ENCODE results near the gene SLFN12. TPM values are rescaled to one million over a fixed set of nuclear protein-coding genes. Genes with fewer than 3 reads are reported as not detected.

Gene SLFN12
- total and polyA plus RNA-seq, 10 of the 15 experiments (the other 5 are each of a cell fraction or from before 2014, with no cell fraction given) = 8.7 to 18.5 (median 13.4) TPM

GRCh38 chr17:35368081-35368830 lies 64.0 kb downstream of the SLFN12 start (continued):
- TF ChIP-seq YY1 (IDR thresholded peaks at IDR 0.05; ENCODE audit: low read depth, low read length) = no peak

DNA sequence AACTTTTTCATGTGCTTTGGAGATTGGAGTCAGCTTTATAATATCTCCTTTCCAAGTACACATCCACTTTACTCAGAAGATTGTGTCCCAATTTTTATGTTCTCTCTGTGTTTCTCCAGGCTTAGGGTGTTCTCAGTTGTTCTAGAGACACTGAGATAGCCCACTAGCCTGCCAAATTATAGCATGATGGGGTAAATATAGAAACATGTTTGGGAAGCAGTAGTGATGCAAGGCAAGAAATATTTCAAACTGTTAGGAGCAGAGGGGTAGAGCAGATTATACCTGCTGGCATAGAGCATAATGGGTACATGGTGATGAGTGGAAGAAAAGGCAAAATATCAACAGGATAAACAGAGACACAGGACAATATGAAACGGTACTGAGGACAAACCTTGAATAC lies 71.3 kb downstream of the SLFN12 start:
- ChIA-PET CTCF (interaction anchor here (0.7 to 1.6 kb wide), 4 partner anchors 12 to 175 kb away, joined by 3 to 5 read pairs (median 4); partner anchors contain the start of gene SLFN11), POLR2A (interaction anchor here (1.0 kb wide), 1 partner anchor 14 kb away, joined by 6 read pairs; no protein-coding TSS in a partner anchor), SMC1A (ENCODE audit: uncharacterized antibody, unreplicated experiment) (interaction anchor here (1.8 kb wide), 1 partner anchor 88 kb away, joined by 5 read pairs; the partner anchor contains the start of gene SLFN13), RAD21 (ENCODE audit: unreplicated experiment) (no interaction called here)
- H3K27ac ChIP-seq (ENCODE audit: control insufficient read depth, insufficient read depth) = no peak overlapping the region
- ATAC-seq = no peak
- no peak for DNase-seq (ENCODE audit: low read depth, low spot score)
- no peak for FAIRE-seq
- no peak overlapping the region for H3K4me2 ChIP-seq (ENCODE audit: control insufficient read depth, insufficient read depth)
- no peaks in the 10 kb centered on the region for H3K27me3 ChIP-seq (replicated peaks in 1 of 2; ENCODE audit: control insufficient read depth in 2 of 2, insufficient read depth in 2 of 2, low read length in 1 of 2)
- no TSS peak for BruUV-seq (replicated peaks)
- H3K4me3 ChIP-seq = no peak overlapping the region
- in situ Hi-C loops (cut with MboI) (no loop called here), intact Hi-C loops (cut with micrococcal nuclease; ENCODE audit: unreplicated experiment) (no loop called here)
- H3K9me3 ChIP-seq (replicated peaks; ENCODE audit: control insufficient read depth, insufficient read depth, low read length) = no peaks in the 10 kb centered on the region
- H3K4me1 ChIP-seq (ENCODE audit: control insufficient read depth, insufficient read depth, low read length) = no peaks in the 10 kb centered on the region
- H3K9ac ChIP-seq (ENCODE audit: control insufficient read depth, insufficient read depth, low read length) = no peak overlapping the region
- WGBS (ENCODE audit: insufficient coverage, insufficient replicate concordance, low lambda C conversion rate, missing lambda C conversion rate) = 94% methylated on average over 1 of the region's 1 CpG
- no peak overlapping the region for H2AFZ ChIP-seq (ENCODE audit: control insufficient read depth, low read depth, low read length)
- no peaks in the 10 kb centered on the region; a peak in 1 of 4 replicates for H3K36me3 ChIP-seq (ENCODE audit: control insufficient read depth in 2 of 2, insufficient read depth in 2 of 2, low read length in 1 of 2)
- no peaks in the 10 kb centered on the region for H3K79me2 ChIP-seq (ENCODE audit: control insufficient read depth, insufficient read depth, low read length)
- H4K20me1 ChIP-seq (ENCODE audit: control insufficient read depth, insufficient read depth) = no peaks in the 10 kb centered on the region
- TF ChIP-seq, protein P1, sequence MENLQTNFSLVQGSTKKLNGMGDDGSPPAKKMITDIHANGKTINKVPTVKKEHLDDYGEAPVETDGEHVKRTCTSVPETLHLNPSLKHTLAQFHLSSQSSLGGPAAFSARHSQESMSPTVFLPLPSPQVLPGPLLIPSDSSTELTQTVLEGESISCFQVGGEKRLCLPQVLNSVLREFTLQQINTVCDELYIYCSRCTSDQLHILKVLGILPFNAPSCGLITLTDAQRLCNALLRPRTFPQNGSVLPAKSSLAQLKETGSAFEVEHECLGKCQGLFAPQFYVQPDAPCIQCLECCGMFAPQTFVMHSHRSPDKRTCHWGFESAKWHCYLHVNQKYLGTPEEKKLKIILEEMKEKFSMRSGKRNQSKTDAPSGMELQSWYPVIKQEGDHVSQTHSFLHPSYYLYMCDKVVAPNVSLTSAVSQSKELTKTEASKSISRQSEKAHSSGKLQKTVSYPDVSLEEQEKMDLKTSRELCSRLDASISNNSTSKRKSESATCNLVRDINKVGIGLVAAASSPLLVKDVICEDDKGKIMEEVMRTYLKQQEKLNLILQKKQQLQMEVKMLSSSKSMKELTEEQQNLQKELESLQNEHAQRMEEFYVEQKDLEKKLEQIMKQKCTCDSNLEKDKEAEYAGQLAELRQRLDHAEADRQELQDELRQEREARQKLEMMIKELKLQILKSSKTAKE (IDR thresholded peaks at IDR 0.05; ENCODE audit: low read depth, poor library complexity, severe bottlenecking) = no peak
- no peak for TF ChIP-seq NFYB (IDR thresholded peaks at IDR 0.05; ENCODE audit: insufficient read depth, low read depth, low read length)
- TF ChIP-seq ASH2L (IDR thresholded peaks at IDR 0.05; ENCODE audit: borderline replicate concordance, low read depth) = no peak
- TF ChIP-seq, protein P2, sequence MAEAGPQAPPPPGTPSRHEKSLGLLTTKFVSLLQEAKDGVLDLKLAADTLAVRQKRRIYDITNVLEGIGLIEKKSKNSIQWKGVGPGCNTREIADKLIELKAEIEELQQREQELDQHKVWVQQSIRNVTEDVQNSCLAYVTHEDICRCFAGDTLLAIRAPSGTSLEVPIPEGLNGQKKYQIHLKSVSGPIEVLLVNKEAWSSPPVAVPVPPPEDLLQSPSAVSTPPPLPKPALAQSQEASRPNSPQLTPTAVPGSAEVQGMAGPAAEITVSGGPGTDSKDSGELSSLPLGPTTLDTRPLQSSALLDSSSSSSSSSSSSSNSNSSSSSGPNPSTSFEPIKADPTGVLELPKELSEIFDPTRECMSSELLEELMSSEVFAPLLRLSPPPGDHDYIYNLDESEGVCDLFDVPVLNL (IDR thresholded peaks at IDR 0.05; ENCODE audit: low read depth, low read length) = no peak

Small RNA genes lying within 50 kb of the gene (small RNA-seq; reads per million reads assigned to genes)
- gene AC060766.3 = not detected
- not detected for gene AC060766.5

Other genes with a start within 250 kb of the SLFN12 start
Only the 7 nearest of the 8 such genes appear.
- gene SLFN5, start 189.4 kb downstream of the SLFN12 start, total RNA-seq (2014; rRNA removed) = 1.2 and 1.5 TPM in 2 replicates
- gene SLFN5, start 189.4 kb downstream of the SLFN12 start, total RNA-seq (2014; rRNA removed; fragmentation: Illumina TruSeq; extraction: Trizol) = 1.1 and 1.3 TPM in 2 replicates
- gene SLFN5, start 189.4 kb downstream of the SLFN12 start, total RNA-seq (2021) = 2.1 and 2.2 TPM in 2 replicates
- gene SLFN5, start 189.4 kb downstream of the SLFN12 start, polyA plus RNA-seq (2011; rRNA removed) = 1.7 and 2.2 TPM in 2 replicates
- gene SLFN5, start 189.4 kb downstream of the SLFN12 start, polyA plus RNA-seq (2014; fragmentation: Illumina TruSeq; extraction: Trizol) = 1.3 and 1.6 TPM in 2 replicates
- gene SLFN5, start 189.4 kb downstream of the SLFN12 start, polyA plus RNA-seq (2014; fragmentation: Nextera tagmentation; extraction: Ambion mirVana) = under 1 TPM; 0.19 to 0.58 TPM
- 0.96 and 1.1 TPM in 2 replicates for gene SLFN5, start 189.4 kb downstream of the SLFN12 start, polyA plus RNA-seq (2014; rRNA removed)
- 1 to 10 TPM; 1.4 to 1.8 TPM for gene SLFN5, start 189.4 kb downstream of the SLFN12 start, polyA plus RNA-seq (2016; fragmentation: Nextera tagmentation; extraction: Ambion mirVana)
- 28.4 and 37.5 TPM in 2 replicates for gene SLFN11, start 58.9 kb downstream of the SLFN12 start, total RNA-seq (2014; rRNA removed)
- 38.9 and 39.7 TPM in 2 replicates for gene SLFN11, start 58.9 kb downstream of the SLFN12 start, total RNA-seq (2014; rRNA removed; fragmentation: Illumina TruSeq; extraction: Trizol)
- 30.9 and 33.7 TPM in 2 replicates for gene SLFN11, start 58.9 kb downstream of the SLFN12 start, total RNA-seq (2021)
- 2.1 and 2.5 TPM in 2 replicates for gene SLFN11, start 58.9 kb downstream of the SLFN12 start, polyA plus RNA-seq (2011; rRNA removed)
- gene SLFN11, start 58.9 kb downstream of the SLFN12 start, polyA plus RNA-seq (2014; fragmentation: Illumina TruSeq; extraction: Trizol) = 34.3 and 43.8 TPM in 2 replicates
- gene SLFN11, start 58.9 kb downstream of the SLFN12 start, polyA plus RNA-seq (2014; fragmentation: Nextera tagmentation; extraction: Ambion mirVana) = 1 to 10 TPM; 7.9 to 8.0 TPM
- gene SLFN11, start 58.9 kb downstream of the SLFN12 start, polyA plus RNA-seq (2014; rRNA removed) = 26.5 and 30.5 TPM in 2 replicates
- 10 to 100 TPM; 30.6 to 33.8 TPM for gene SLFN11, start 58.9 kb downstream of the SLFN12 start, polyA plus RNA-seq (2016; fragmentation: Nextera tagmentation; extraction: Ambion mirVana)
- gene SLFN13, start 16.3 kb upstream of the SLFN12 start, total RNA-seq (2014; rRNA removed) = 56.3 and 56.4 TPM in 2 replicates
- 41.0 and 42.2 TPM in 2 replicates for gene SLFN13, start 16.3 kb upstream of the SLFN12 start, total RNA-seq (2014; rRNA removed; fragmentation: Illumina TruSeq; extraction: Trizol)
- 51.5 and 64.4 TPM in 2 replicates for gene SLFN13, start 16.3 kb upstream of the SLFN12 start, total RNA-seq (2021)
- 62.0 and 91.9 TPM in 2 replicates for gene SLFN13, start 16.3 kb upstream of the SLFN12 start, polyA plus RNA-seq (2011; rRNA removed)
- gene SLFN13, start 16.3 kb upstream of the SLFN12 start, polyA plus RNA-seq (2014; fragmentation: Illumina TruSeq; extraction: Trizol) = 82.4 and 94.6 TPM in 2 replicates
- 10 to 100 TPM; 12.4 to 20.2 TPM for gene SLFN13, start 16.3 kb upstream of the SLFN12 start, polyA plus RNA-seq (2014; fragmentation: Nextera tagmentation; extraction: Ambion mirVana)
- gene SLFN13, start 16.3 kb upstream of the SLFN12 start, polyA plus RNA-seq (2014; rRNA removed) = 72.5 and 81.9 TPM in 2 replicates
- gene SLFN13, start 16.3 kb upstream of the SLFN12 start, polyA plus RNA-seq (2016; fragmentation: Nextera tagmentation; extraction: Ambion mirVana) = 10 to 100 TPM; 61.7 to 63.3 TPM
- gene SLFN12L, start 105.2 kb upstream of the SLFN12 start, total RNA-seq (2014; rRNA removed) = 12.0 and 15.6 TPM in 2 replicates
- gene SLFN12L, start 105.2 kb upstream of the SLFN12 start, total RNA-seq (2014; rRNA removed; fragmentation: Illumina TruSeq; extraction: Trizol) = 15.2 and 16.6 TPM in 2 replicates
- 10.4 and 11.9 TPM in 2 replicates for gene SLFN12L, start 105.2 kb upstream of the SLFN12 start, total RNA-seq (2021)
- gene SLFN12L, start 105.2 kb upstream of the SLFN12 start, polyA plus RNA-seq (2011; rRNA removed) = 21.3 and 28.3 TPM in 2 replicates
- gene SLFN12L, start 105.2 kb upstream of the SLFN12 start, polyA plus RNA-seq (2014; fragmentation: Illumina TruSeq; extraction: Trizol) = 8.3 and 8.8 TPM in 2 replicates
- 1 to 10 TPM; 1.0 to 2.5 TPM for gene SLFN12L, start 105.2 kb upstream of the SLFN12 start, polyA plus RNA-seq (2014; fragmentation: Nextera tagmentation; extraction: Ambion mirVana)
- gene SLFN12L, start 105.2 kb upstream of the SLFN12 start, polyA plus RNA-seq (2014; rRNA removed) = 9.2 and 11.8 TPM in 2 replicates
- 1 to 10 TPM; 4.8 to 4.9 TPM for gene SLFN12L, start 105.2 kb upstream of the SLFN12 start, polyA plus RNA-seq (2016; fragmentation: Nextera tagmentation; extraction: Ambion mirVana)
- 0.06 TPM in 1 of 2 replicates, not detected in the other for gene SLFN14, start 128.3 kb upstream of the SLFN12 start, total RNA-seq (2014; rRNA removed)
- not detected in 2 replicates for gene SLFN14, start 128.3 kb upstream of the SLFN12 start, total RNA-seq (2014; rRNA removed; fragmentation: Illumina TruSeq; extraction: Trizol)
- not detected in 2 replicates for gene SLFN14, start 128.3 kb upstream of the SLFN12 start, total RNA-seq (2021)
- gene SLFN14, start 128.3 kb upstream of the SLFN12 start, polyA plus RNA-seq (2011; rRNA removed) = not detected in 2 replicates
- 0.05 TPM in 1 of 2 replicates, not detected in the other for gene SLFN14, start 128.3 kb upstream of the SLFN12 start, polyA plus RNA-seq (2014; fragmentation: Illumina TruSeq; extraction: Trizol)
- under 1 TPM; 0.06 to 0.11 TPM for gene SLFN14, start 128.3 kb upstream of the SLFN12 start, polyA plus RNA-seq (2014; fragmentation: Nextera tagmentation; extraction: Ambion mirVana)
- not detected in 2 replicates for gene SLFN14, start 128.3 kb upstream of the SLFN12 start, polyA plus RNA-seq (2014; rRNA removed)
- not detected for gene SLFN14, start 128.3 kb upstream of the SLFN12 start, polyA plus RNA-seq (2016; fragmentation: Nextera tagmentation; extraction: Ambion mirVana)
- gene PEX12, start 146.1 kb upstream of the SLFN12 start, total RNA-seq (2014; rRNA removed) = 4.5 and 6.8 TPM in 2 replicates
- 4.4 and 4.5 TPM in 2 replicates for gene PEX12, start 146.1 kb upstream of the SLFN12 start, total RNA-seq (2014; rRNA removed; fragmentation: Illumina TruSeq; extraction: Trizol)
- gene PEX12, start 146.1 kb upstream of the SLFN12 start, total RNA-seq (2021) = 4.7 and 4.9 TPM in 2 replicates
- gene PEX12, start 146.1 kb upstream of the SLFN12 start, polyA plus RNA-seq (2011; rRNA removed) = 14.0 and 15.8 TPM in 2 replicates
- gene PEX12, start 146.1 kb upstream of the SLFN12 start, polyA plus RNA-seq (2014; fragmentation: Illumina TruSeq; extraction: Trizol) = 5.4 and 5.9 TPM in 2 replicates
- 1 to 10 TPM; 2.9 TPM for gene PEX12, start 146.1 kb upstream of the SLFN12 start, polyA plus RNA-seq (2014; fragmentation: Nextera tagmentation; extraction: Ambion mirVana)
- gene PEX12, start 146.1 kb upstream of the SLFN12 start, polyA plus RNA-seq (2014; rRNA removed) = 3.5 TPM in 2 replicates
- gene PEX12, start 146.1 kb upstream of the SLFN12 start, polyA plus RNA-seq (2016; fragmentation: Nextera tagmentation; extraction: Ambion mirVana) = 1 to 10 TPM; 5.0 TPM
- 53.1 and 55.7 TPM in 2 replicates for gene AP2B1, start 154.8 kb upstream of the SLFN12 start, total RNA-seq (2014; rRNA removed)
- gene AP2B1, start 154.8 kb upstream of the SLFN12 start, total RNA-seq (2014; rRNA removed; fragmentation: Illumina TruSeq; extraction: Trizol) = 44.5 and 45.0 TPM in 2 replicates
- gene AP2B1, start 154.8 kb upstream of the SLFN12 start, total RNA-seq (2021) = 112 and 115 TPM in 2 replicates
- 97.9 and 103 TPM in 2 replicates for gene AP2B1, start 154.8 kb upstream of the SLFN12 start, polyA plus RNA-seq (2011; rRNA removed)
- gene AP2B1, start 154.8 kb upstream of the SLFN12 start, polyA plus RNA-seq (2014; fragmentation: Illumina TruSeq; extraction: Trizol) = 83.0 and 98.2 TPM in 2 replicates
- 10 to 100 TPM; 18.6 to 24.3 TPM for gene AP2B1, start 154.8 kb upstream of the SLFN12 start, polyA plus RNA-seq (2014; fragmentation: Nextera tagmentation; extraction: Ambion mirVana)
- 46.4 and 53.0 TPM in 2 replicates for gene AP2B1, start 154.8 kb upstream of the SLFN12 start, polyA plus RNA-seq (2014; rRNA removed)
- 10 to 100 TPM; 54.7 to 57.5 TPM for gene AP2B1, start 154.8 kb upstream of the SLFN12 start, polyA plus RNA-seq (2016; fragmentation: Nextera tagmentation; extraction: Ambion mirVana)